Stromal cell of bone marrow (primary cell): ENCODE data around the gene BAG2.

Experiments used
- DNase-seq: peaks from one replicate; pipeline ENCODE4 v3.0.0-alpha.2; 2012; ENCODE audit warnings: low read depth

Gene BAG2

DNA sequence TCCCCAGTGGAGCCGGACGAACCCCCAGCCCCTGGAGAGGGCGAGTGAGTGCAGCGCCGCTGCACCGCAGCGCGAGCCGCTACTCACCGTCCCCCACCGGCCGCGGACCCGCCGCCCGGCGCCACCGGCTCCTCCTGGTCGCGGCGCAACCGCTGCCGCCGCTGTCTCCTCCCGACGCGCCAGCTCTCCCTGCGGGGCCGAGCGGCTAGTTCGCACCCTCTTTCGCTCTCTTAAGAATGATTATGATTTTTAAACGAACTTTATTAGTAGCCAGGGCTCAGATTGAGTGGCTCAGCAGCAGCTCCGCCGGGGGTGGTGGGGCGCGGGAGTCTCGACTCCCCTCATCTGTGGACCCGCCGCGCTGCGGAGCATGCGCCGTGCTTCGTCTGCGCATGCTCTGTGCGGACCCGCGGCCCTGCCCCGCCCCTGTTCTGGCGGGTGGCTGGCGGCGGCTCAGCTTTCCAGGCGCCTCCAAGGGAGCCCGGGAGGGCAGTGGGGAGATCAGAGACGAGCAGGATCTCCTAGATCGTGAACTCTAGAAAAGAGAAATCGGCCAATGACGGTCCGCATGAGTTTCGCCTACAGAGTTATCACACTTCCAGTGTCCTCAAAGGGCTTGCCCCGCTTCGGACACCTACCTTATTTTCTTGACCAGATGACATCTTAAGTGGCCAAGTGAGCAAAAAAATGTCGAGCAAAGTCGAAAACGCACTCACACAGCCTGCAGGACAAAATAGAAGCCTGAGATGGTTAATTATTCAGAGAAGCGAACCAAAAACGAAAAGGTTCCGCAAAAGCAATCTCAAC, 50.0 kb downstream of the BAG2 start, which contains the start of gene RAB23:
RAB23 (minus strand) TSS at position 372 of the 807 bp plus-strand sequence. CDS start 11,927 bp downstream, outside the sequence.
- DNase-seq: peak; percentile 70

DNA sequence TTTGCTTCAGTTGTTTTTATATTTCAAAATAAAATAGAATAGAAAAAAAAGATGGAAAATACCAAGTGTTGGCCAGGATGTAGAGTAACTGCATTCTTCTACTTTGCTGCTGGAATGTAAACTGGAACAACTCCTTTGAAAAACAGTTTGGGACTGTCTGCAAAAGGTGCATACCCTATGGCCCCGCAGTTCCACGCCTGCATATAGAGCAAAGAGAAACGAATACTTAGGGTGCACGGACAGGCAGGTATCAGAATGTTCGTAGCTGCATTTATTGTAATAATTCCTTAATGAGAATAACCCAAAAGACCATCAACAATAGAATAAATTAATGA, 50.6 kb downstream of the BAG2 start:
- DNase-seq: no peak

DNA sequence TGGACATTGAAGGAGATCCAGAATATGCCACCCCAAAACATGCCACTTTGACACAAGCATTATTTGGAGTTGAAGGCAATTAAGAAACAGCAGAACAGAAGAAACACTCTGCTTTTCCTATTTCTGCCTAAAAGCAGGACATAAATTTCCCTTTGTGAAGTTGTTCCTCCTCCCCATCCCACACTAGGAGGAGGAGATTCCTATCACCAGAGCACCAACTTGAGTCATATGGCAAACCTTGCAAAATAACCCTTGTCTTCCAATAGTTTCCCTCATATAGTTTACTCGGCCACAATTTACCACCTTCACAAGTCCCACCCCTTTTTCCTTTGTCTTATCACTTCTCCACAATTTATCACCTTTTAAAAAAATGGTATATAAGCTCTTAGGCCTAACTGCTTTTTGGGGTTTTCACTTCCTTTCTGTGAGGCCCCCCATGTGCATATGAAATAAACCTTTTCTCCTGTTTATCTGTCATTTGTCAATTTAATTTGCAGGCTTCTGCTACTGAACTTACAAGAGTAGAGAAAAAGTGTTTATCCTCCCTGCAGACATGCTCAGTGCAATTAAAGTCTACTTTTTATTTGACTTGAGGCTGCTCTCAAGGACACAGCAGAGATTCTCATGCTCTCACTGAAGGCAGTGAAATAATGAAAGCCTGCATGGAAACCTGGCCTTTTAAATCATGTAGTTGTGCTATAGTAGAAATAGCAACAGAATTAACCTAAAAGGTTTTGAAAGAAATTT, 52.8 kb downstream of the BAG2 start:
- peak; percentile 73 for DNase-seq

DNA sequence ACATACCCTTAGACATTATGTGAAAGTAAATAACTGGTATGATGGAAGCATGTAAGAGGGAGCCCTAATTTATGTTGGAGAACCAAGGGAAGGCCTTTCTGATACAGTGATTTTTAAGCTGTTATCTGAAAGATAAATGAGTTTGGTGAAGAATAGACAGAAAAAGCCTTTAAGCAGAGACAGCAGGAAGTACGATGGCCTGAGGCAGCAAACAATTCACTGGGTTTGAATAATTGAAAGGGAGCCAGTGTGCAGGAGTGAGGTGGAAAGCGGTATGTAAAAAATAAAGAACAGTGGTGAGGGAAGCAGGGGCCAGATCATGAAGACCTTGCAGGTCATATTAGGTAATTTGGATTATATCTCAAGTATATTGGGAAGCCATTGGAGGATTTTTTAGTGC, 54.1 kb downstream of the BAG2 start:
- no peak for DNase-seq
